K562 (cell line): Measurements from ENCODE around the gene CHST8. TPM values are rescaled to one million over a fixed set of nuclear protein-coding genes. Genes with fewer than 3 reads are reported as not detected.

Source experiments
- ATAC-seq: fragments of 200-7000 bp; cut with Tn5 transposase; 3 replicates; pipeline ENCODE4 v1.9.1; 2020; ENCODE audit warnings: moderate library complexity
- BruUV-seq: library from RNA; stranded (reverse); fragments of 400-500 nt; replicated peaks from 2 replicates; lab custom pipeline; 2021; lab: Mats Ljungman, UMichigan
- CTCF ChIA-PET: fragments of 300-600 bp; formaldehyde crosslinking; extraction: SDS; loops from one replicate; lab custom pipeline; 2021; ENCODE audit warnings: low intra/inter-chr PET ratio; lab: Yijun Ruan, JAX
- POLR2A ChIA-PET: fragments of 300-600, 350-650 bp; sonication (Branson Sonifier 250); formaldehyde crosslinking; extraction: SDS; loops from one replicate; lab custom pipeline; 2021; ENCODE audit warnings: antibody characterized with exemption, inconsistent platforms; lab: Yijun Ruan, JAX
- DNase-seq, 4 experiments: peaks; one replicate each; pipeline versions ENCODE4 v3.0.0 to v3.0.0-alpha.2; 2011 to 2018; ENCODE audit warnings: low spot score in 3 of 4, mixed read lengths in 3 of 4; ENCODE audit errors: extremely low read depth in 1 of 4
- FAIRE-seq: peaks from 2 replicates; lab custom pipeline; 2011; peaks lifted over from hg19 to GRCh38; lab: Jason Lieb, UNC
- H2AFZ ChIP-seq: 2 replicates; pipeline ENCODE4 v1.6.0; 2011; ENCODE audit warnings: low read depth, low read length, control low read depth, inconsistent platforms
- H3K27ac ChIP-seq: fragments of 200-600 bp; 3 replicates; pipeline ENCODE4 v1.8.0; 2011; ENCODE audit warnings: low read depth, mild to moderate bottlenecking, control low read depth, inconsistent platforms, low read length, moderate library complexity, mixed read lengths; ENCODE audit errors: extremely low read depth
- H3K27me3 ChIP-seq, 2 experiments: fragments of 300-600 bp in 1 of 2; 2 replicates in 1 of 2; 3 replicates in 1 of 2; pipeline versions ENCODE4 v1.6.0 to v1.8.0; 2011; ENCODE audit warnings: inconsistent platforms in 2 of 2, low read length in 2 of 2, mild to moderate bottlenecking in 1 of 2, mixed read lengths in 1 of 2, moderate library complexity in 1 of 2; ENCODE audit not compliant: control insufficient read depth in 2 of 2, insufficient read depth in 2 of 2
- H3K36me3 ChIP-seq: fragments of 300-600 bp; 3 replicates; pipeline ENCODE4 v1.8.0; 2011; ENCODE audit warnings: mild to moderate bottlenecking, low read length, inconsistent platforms; ENCODE audit not compliant: control insufficient read depth, insufficient read depth
- H3K4me1 ChIP-seq, 2 experiments: fragments of 200-600 bp in 1 of 2; replicated peaks in 1 of 2; 2 replicates in 1 of 2; 3 replicates in 1 of 2; pipeline versions ENCODE4 v1.5.1 to v1.8.0; 2011; ENCODE audit warnings: inconsistent platforms in 2 of 2, low read length in 2 of 2, mild to moderate bottlenecking in 1 of 2, mixed read lengths in 1 of 2, moderate library complexity in 1 of 2; ENCODE audit not compliant: control insufficient read depth in 2 of 2, insufficient read depth in 2 of 2
- H3K4me2 ChIP-seq: 2 replicates; pipeline ENCODE4 v1.6.1; 2011; ENCODE audit warnings: low read length, control low read depth, inconsistent platforms, mixed read lengths; ENCODE audit not compliant: insufficient read depth
- H3K4me3 ChIP-seq: fragments of 200-600 bp; sonication (generic), shearing (Covaris generic); 2 replicates; pipeline ENCODE4 v1.5.1; 2016; ENCODE audit warnings: control low read depth, inconsistent platforms
- H3K79me2 ChIP-seq: fragments of 200-600 bp; 3 replicates; pipeline ENCODE4 v1.8.0; 2011; ENCODE audit warnings: low read length, inconsistent platforms; ENCODE audit not compliant: control insufficient read depth, insufficient read depth
- H3K9ac ChIP-seq, 2 experiments: 2 replicates each; pipeline versions ENCODE4 v1.6.0 to v1.6.1; 2011; ENCODE audit warnings: low read depth in 2 of 2, low read length in 2 of 2, control low read depth in 1 of 2, inconsistent platforms in 1 of 2, mild to moderate bottlenecking in 1 of 2, mixed read lengths in 1 of 2; ENCODE audit not compliant: insufficient read depth in 1 of 2
- H3K9me1 ChIP-seq: one replicate; pipeline ENCODE4 v1.6.0; 2011; ENCODE audit warnings: inconsistent platforms, mild to moderate bottlenecking, low read length, moderate library complexity; ENCODE audit not compliant: control insufficient read depth, insufficient read depth
- H3K9me3 ChIP-seq: replicated peaks from 2 replicates; pipeline ENCODE4 v1.5.1; 2011; ENCODE audit warnings: low read depth, low read length, inconsistent platforms; ENCODE audit not compliant: control insufficient read depth, insufficient read depth
- H4K20me1 ChIP-seq: replicated peaks from 2 replicates; pipeline ENCODE4 v1.6.1; 2011; ENCODE audit warnings: low read length, inconsistent platforms, mixed read lengths; ENCODE audit not compliant: control insufficient read depth, insufficient read depth
- CGGBP1 ChIP-seq: fragments of 250-450 bp; sonication (Bioruptor Pico); IDR thresholded peaks from 2 replicates; pipeline ENCODE4 v1.9.0; 2021; ENCODE audit warnings: mild to moderate bottlenecking
- CHD2 ChIP-seq: IDR thresholded peaks from 2 replicates; pipeline ENCODE4 v1.6.1; 2011; ENCODE audit warnings: low read depth, low read length
- DNMT1 ChIP-seq: fragments of 450-650 bp; IDR thresholded peaks from 2 replicates; pipeline ENCODE4 v1.6.1; 2016; ENCODE audit warnings: antibody characterized with exemption, mild to moderate bottlenecking
- EP300 ChIP-seq: IDR thresholded peaks from 2 replicates; pipeline ENCODE4 v1.6.1; 2012; ENCODE audit warnings: low read length, improper control_type of control experiment
- GABPB2 ChIP-seq: fragments of 250-450 bp; sonication (Bioruptor Pico); conservative IDR thresholded peaks from 2 replicates; pipeline ENCODE4 v1.5.1; 2021; ENCODE audit warnings: mild to moderate bottlenecking
- MLX ChIP-seq, 2 experiments: fragments of 450-650 bp in 1 of 2; sonication (generic) in 1 of 2; formaldehyde crosslinking; conservative IDR thresholded peaks; 2 replicates each; pipeline versions ENCODE4 v1.4.0 to v1.8.1; 2020 to 2022; ENCODE audit warnings: mild to moderate bottlenecking in 1 of 2, missing genetic modification reagents in 1 of 2
- NCOR1 ChIP-seq: fragments of 450-650 bp; IDR thresholded peaks from 2 replicates; pipeline ENCODE4 v1.6.1; 2016; ENCODE audit warnings: mild to moderate bottlenecking, moderate library complexity
- SIRT6 ChIP-seq: IDR thresholded peaks from one replicate; pipeline ENCODE4 v1.6.1; 2012; ENCODE audit warnings: low read depth, mild to moderate bottlenecking, control low read depth, inconsistent platforms, low read length, moderate library complexity
- SRSF9 ChIP-seq: fragments of 200-400 bp; formaldehyde crosslinking; IDR thresholded peaks from 2 replicates; pipeline ENCODE4 v1.6.1; 2017; ENCODE audit warnings: low read depth, low read length, borderline replicate concordance
- ZNF696 ChIP-seq: fragments of 250-450 bp; sonication (Bioruptor Pico); conservative IDR thresholded peaks from 2 replicates; pipeline ENCODE4 v1.4.0; 2020; ENCODE audit warnings: mild to moderate bottlenecking, moderate library complexity
- WGBS: fragments of 100-300 bp; shearing (Covaris generic); methylation state at CpG from one replicate; pipeline ENCODE4 v1.1.6; 2016; ENCODE audit warnings: low coverage, mixed read lengths; ENCODE audit not compliant: insufficient coverage; ENCODE audit errors: missing lambda C conversion rate; 5-methylcytosine and 5-hydroxymethylcytosine counted together
- in situ Hi-C: fragments of 300-500 bp; cut with MboI; formaldehyde crosslinking; loops from 4 replicates; pipeline ENCODE4 v1.15.0; 2018; ENCODE audit warnings: inconsistent platforms, mixed read lengths
- intact Hi-C: fragments of 100-400 bp; cut with micrococcal nuclease; formaldehyde crosslinking; loops from 2 replicates; pipeline ENCODE4 v1.14.2; 2022
- polyA plus RNA-seq, 8 experiments: library from polyadenylated mRNA; depleted of rRNA in 4 of 8; stranded (reverse) in 5 of 8; unstranded in 3 of 8; fragments of >200 nt; fragmentation: Nextera tagmentation in 2 of 8; fragmentation: Illumina TruSeq in 1 of 8; extraction: Ambion mirVana in 2 of 8; extraction: Trizol in 1 of 8; gene quantifications; 2 replicates each; pipeline versions ENCODE4 v1.2.1 to v1.2.3, GENCODE V29; 2011 to 2014; ENCODE audit warnings: inconsistent platforms in 1 of 8, missing spikeins in 1 of 8
- total RNA-seq, 7 experiments: library from RNA; depleted of rRNA in 6 of 7; stranded (reverse); fragments of >200 nt in 6 of 7; fragmentation: Illumina TruSeq in 2 of 7; extraction: Trizol in 2 of 7; gene quantifications; 2 replicates each; pipeline versions ENCODE4 v1.2.1 to v1.2.3, GENCODE V29; 2011 to 2021; ENCODE audit warnings: low replicate concordance in 1 of 7
- TF ChIP-seq, protein P1 (sequence below): fragments of 450-650 bp; IDR thresholded peaks from 2 replicates; pipeline ENCODE4 v1.6.1; 2016; ENCODE audit warnings: mild to moderate bottlenecking
- TF ChIP-seq, protein P2 (sequence below): sonication (generic); formaldehyde crosslinking; IDR thresholded peaks from 2 replicates; pipeline ENCODE4 v1.8.1; 2023; ENCODE audit warnings: mild to moderate bottlenecking, missing genetic modification reagents

Gene CHST8
- total and polyA plus RNA-seq, 9 of the 15 experiments (the other 6 are each of a cell fraction or from before 2014, with no cell fraction given), result 0.11 TPM; not detected in 8

DNA sequence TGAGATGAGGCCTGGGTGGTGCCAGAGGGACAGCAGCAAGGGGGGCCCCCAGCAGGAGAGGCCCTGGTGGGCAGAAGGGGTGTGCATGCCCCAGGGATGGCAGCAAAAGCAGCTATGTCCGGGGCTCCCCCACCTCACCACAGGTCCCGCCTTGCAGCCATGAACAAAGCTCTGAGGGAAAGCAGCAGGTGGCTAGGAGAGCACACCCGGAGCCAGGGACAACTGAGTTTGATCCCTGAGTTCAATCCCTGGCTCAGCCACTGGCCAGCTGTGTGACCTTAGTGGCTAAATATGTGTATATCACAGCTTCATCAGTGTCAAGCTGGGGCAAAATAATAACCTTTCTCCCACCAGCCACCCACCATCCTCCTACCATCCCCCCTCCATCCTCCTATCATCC is 127.3 kb downstream of the CHST8 start:
- Histone ChIP-seq H3K27ac (no peak overlapping the region), H2AFZ (no peak overlapping the region), H3K4me2 (no peak overlapping the region), H4K20me1 (no peaks in the 10 kb centered on the region; the same call in 1 of the 2 replicates), H3K9ac (no peak overlapping the region), H3K9me1 (no peaks in the 10 kb centered on the region), H3K79me2 (no peaks in the 10 kb centered on the region), H3K9me3 (no peaks in the 10 kb centered on the region), H3K4me3 (no peak overlapping the region), H3K27me3 (peaks cover 2 to 32% of the 10 kb centered on the region in 2 experiments; a peak in 3 of 5 replicates), H3K36me3 (no peaks in the 10 kb centered on the region), H3K4me1 (no peaks in the 10 kb centered on the region)
- BruUV-seq, result no TSS peak
- intact Hi-C loops (no loop called here), in situ Hi-C loops (no loop called here)
- FAIRE-seq (no peak), ATAC-seq (no peak), DNase-seq (no peak)
- ChIA-PET CTCF (no interaction called here), POLR2A (no interaction called here)
- 0% methylated on average over 3 of the region's 3 CpGs for WGBS
- TF ChIP-seq, protein P1, sequence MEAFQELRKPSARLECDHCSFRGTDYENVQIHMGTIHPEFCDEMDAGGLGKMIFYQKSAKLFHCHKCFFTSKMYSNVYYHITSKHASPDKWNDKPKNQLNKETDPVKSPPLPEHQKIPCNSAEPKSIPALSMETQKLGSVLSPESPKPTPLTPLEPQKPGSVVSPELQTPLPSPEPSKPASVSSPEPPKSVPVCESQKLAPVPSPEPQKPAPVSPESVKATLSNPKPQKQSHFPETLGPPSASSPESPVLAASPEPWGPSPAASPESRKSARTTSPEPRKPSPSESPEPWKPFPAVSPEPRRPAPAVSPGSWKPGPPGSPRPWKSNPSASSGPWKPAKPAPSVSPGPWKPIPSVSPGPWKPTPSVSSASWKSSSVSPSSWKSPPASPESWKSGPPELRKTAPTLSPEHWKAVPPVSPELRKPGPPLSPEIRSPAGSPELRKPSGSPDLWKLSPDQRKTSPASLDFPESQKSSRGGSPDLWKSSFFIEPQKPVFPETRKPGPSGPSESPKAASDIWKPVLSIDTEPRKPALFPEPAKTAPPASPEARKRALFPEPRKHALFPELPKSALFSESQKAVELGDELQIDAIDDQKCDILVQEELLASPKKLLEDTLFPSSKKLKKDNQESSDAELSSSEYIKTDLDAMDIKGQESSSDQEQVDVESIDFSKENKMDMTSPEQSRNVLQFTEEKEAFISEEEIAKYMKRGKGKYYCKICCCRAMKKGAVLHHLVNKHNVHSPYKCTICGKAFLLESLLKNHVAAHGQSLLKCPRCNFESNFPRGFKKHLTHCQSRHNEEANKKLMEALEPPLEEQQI, result no peak
- TF ChIP-seq SIRT6 (no peak), NCOR1 (no peak), CGGBP1 (CRISPR knock-in tag) (no peak), EP300 (no peak), GABPB2 (CRISPR knock-in tag) (no peak), MLX (CRISPR knock-in tag; conservative IDR thresholded peaks at IDR 0.05) (no peak), ZNF696 (CRISPR knock-in tag) (no peak), CHD2 (no peak), SRSF9 (no peak), DNMT1 (no peak)
- TF ChIP-seq, protein P2, sequence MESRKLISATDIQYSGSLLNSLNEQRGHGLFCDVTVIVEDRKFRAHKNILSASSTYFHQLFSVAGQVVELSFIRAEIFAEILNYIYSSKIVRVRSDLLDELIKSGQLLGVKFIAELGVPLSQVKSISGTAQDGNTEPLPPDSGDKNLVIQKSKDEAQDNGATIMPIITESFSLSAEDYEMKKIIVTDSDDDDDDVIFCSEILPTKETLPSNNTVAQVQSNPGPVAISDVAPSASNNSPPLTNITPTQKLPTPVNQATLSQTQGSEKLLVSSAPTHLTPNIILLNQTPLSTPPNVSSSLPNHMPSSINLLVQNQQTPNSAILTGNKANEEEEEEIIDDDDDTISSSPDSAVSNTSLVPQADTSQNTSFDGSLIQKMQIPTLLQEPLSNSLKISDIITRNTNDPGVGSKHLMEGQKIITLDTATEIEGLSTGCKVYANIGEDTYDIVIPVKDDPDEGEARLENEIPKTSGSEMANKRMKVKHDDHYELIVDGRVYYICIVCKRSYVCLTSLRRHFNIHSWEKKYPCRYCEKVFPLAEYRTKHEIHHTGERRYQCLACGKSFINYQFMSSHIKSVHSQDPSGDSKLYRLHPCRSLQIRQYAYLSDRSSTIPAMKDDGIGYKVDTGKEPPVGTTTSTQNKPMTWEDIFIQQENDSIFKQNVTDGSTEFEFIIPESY (CRISPR knock-in tag), result no peak
